ENCODE results near the gene HOOK2.
"Not testable (repeated sequence)": the region's sequence is repeated elsewhere in the genome, so short reads cannot be mapped to it uniquely, and the experiment has no call there.

Gene HOOK2

GRCh38 chr19:12722566-12723380 lies 52.6 kb downstream of the HOOK2 start:
- peak; percentile 78 to 95 for DNase-seq (ENCODE audit: extremely low read depth in 1 of 2, low read depth in 1 of 2)

- peak in 1 of 2 donors; percentile 50 for DNase-seq (ENCODE audit: extremely low read depth in 1 of 2, low read depth in 1 of 2)
Measured at GRCh38 chr19:12721656-12722565, 53.4 kb downstream of the HOOK2 start.

- no peak for DNase-seq (ENCODE audit: extremely low read depth in 1 of 2, low read depth in 1 of 2)
Measured at GRCh38 chr19:12720851-12721655, 54.3 kb downstream of the HOOK2 start.

GRCh38 chr19:12720296-12720695 lies 55.1 kb downstream of the HOOK2 start:
- DNase-seq (ENCODE audit: extremely low read depth in 1 of 2, low read depth in 1 of 2), result no peak

GRCh38 chr19:12715929-12716328 lies 59.4 kb downstream of the HOOK2 start:
- no peak for DNase-seq (ENCODE audit: extremely low read depth in 1 of 2, low read depth in 1 of 2)

- no peak for DNase-seq (ENCODE audit: extremely low read depth in 1 of 2, low read depth in 1 of 2)
Measured at GRCh38 chr19:12715102-12715501, 60.2 kb downstream of the HOOK2 start.

GRCh38 chr19:12713304-12713703 lies 62.0 kb downstream of the HOOK2 start:
- DNase-seq (ENCODE audit: extremely low read depth in 1 of 2, low read depth in 1 of 2), result not testable (repeated sequence)

Data from stimulated activated CD8-positive, alpha-beta memory T cell treated with anti-CD3 and anti-CD28 coated beads, Interleukin-7, amount 100 ng/mL, for 48 hours (primary cell).